B cell (primary cell): ENCODE data around the gene PRTFDC1. TPM values are rescaled to one million over a fixed set of nuclear protein-coding genes. Genes with fewer than 3 reads are reported as not detected.

Experiments
- ATAC-seq: fragments of 200-7000 bp; cut with Tn5 transposase; one replicate; pipeline ENCODE4 v1.10.0; 2021; ENCODE audit warnings: low read depth, mild to moderate bottlenecking, moderate number of reproducible peaks, moderate library complexity
- CTCF ChIA-PET: fragments of 350-600 bp; sonication (Branson Sonifier 250); formaldehyde crosslinking; loops from one replicate; lab custom pipeline; 2021; ENCODE audit warnings: antibody characterized with exemption, inconsistent platforms; lab: Charles Lee
- POLR2A ChIA-PET: fragments of 350-600 bp; sonication (Branson Sonifier 250); formaldehyde crosslinking; loops from one replicate; lab custom pipeline; 2021; ENCODE audit warnings: antibody characterized with exemption; lab: Charles Lee
- DNase-seq: peaks from one replicate; pipeline ENCODE4 v3.0.0; 2013
- H2AFZ ChIP-seq: 2 replicates; pipeline ENCODE4 v1.6.1; 2012; ENCODE audit warnings: mild to moderate bottlenecking, low read depth, low read length; ENCODE audit not compliant: insufficient read depth, poor library complexity, severe bottlenecking
- H3K27ac ChIP-seq, 2 donors: 1 replicate in 1 of 2; 2 replicates in 1 of 2; pipeline ENCODE4 v1.5.1; 2012 to 2013; ENCODE audit warnings: low read length in 2 of 2, mild to moderate bottlenecking in 2 of 2, moderate library complexity in 1 of 2
- H3K27me3 ChIP-seq, 4 experiments: fragments of 200-600 bp in 1 of 4; sonication (generic) in 1 of 4; replicated peaks in 1 of 4; 1 replicate in 2 of 4; 2 replicates in 2 of 4; pipeline versions ENCODE4 v1.6.1 to v1.7.0; 2013 to 2016; ENCODE audit warnings: low read length in 3 of 4, mild to moderate bottlenecking in 2 of 4, mixed read lengths in 1 of 4, moderate library complexity in 1 of 4; ENCODE audit not compliant: insufficient read depth in 4 of 4, control insufficient read depth in 3 of 4; ENCODE audit errors: control extremely low read depth in 1 of 4
- H3K36me3 ChIP-seq, 2 experiments: replicated peaks in 1 of 2; 1 replicate in 1 of 2; 2 replicates in 1 of 2; pipeline versions ENCODE4 v1.6.1 to v1.7.1; 2013; ENCODE audit warnings: low read length in 1 of 2; ENCODE audit not compliant: insufficient read depth in 2 of 2, control insufficient read depth in 1 of 2; ENCODE audit errors: control extremely low read depth in 1 of 2, extremely low read depth in 1 of 2
- H3K4me1 ChIP-seq, 2 donors: fragments of 200-600 bp in 1 of 2; sonication (generic) in 1 of 2; 1 replicate in 1 of 2; 2 replicates in 1 of 2; pipeline versions ENCODE4 v1.5.1 to v1.6.1; 2013 to 2017; ENCODE audit warnings: low read length in 2 of 2; ENCODE audit not compliant: control insufficient read depth in 2 of 2, insufficient read depth in 2 of 2
- H3K4me2 ChIP-seq: replicated peaks from 2 replicates; pipeline ENCODE3; 2012; ENCODE audit warnings: mild to moderate bottlenecking, low read depth, low read length; ENCODE audit not compliant: poor library complexity, severe bottlenecking
- H3K4me3 ChIP-seq, 5 experiments: fragments of 200-600 bp in 1 of 5; sonication (generic) in 1 of 5; 1 replicate in 3 of 5; 2 replicates in 2 of 5; pipeline versions ENCODE4 v1.5.1 to v1.7.0; 2011 to 2016; ENCODE audit warnings: low read length in 4 of 5, mild to moderate bottlenecking in 4 of 5, low read depth in 2 of 5, control low read depth in 1 of 5, moderate library complexity in 1 of 5; ENCODE audit not compliant: insufficient read depth in 1 of 5; ENCODE audit errors: control extremely low read depth in 1 of 5, extremely low read depth in 1 of 5
- H3K79me2 ChIP-seq: fragments of 200-600 bp; sonication (generic); one replicate; pipeline ENCODE4 v1.6.0; 2016; ENCODE audit warnings: low read length; ENCODE audit not compliant: control insufficient read depth, insufficient read depth
- H3K9ac ChIP-seq: fragments of 200-600 bp; sonication (generic); 2 replicates; pipeline ENCODE4 v1.6.1; 2017; ENCODE audit warnings: mild to moderate bottlenecking, low read length, moderate library complexity
- H3K9me3 ChIP-seq, 3 donors: one replicate each; pipeline versions ENCODE4 v1.6.1 to v1.7.1; 2013; ENCODE audit warnings: low read length in 2 of 3; ENCODE audit not compliant: control insufficient read depth in 2 of 3, insufficient read depth in 1 of 3; ENCODE audit errors: control extremely low read depth in 1 of 3
- H4K20me1 ChIP-seq: 2 replicates; pipeline ENCODE4 v1.6.0; 2012; ENCODE audit warnings: mild to moderate bottlenecking, low read length; ENCODE audit not compliant: insufficient read depth, control insufficient read depth, poor library complexity, severe bottlenecking
- H3K27ac Mint-ChIP-seq: one replicate; pipeline ENCODE4 v1.8.0; 2021; ENCODE audit warnings: mixed read lengths
- H3K27me3 Mint-ChIP-seq: one replicate; pipeline ENCODE4 v1.8.0; 2021; ENCODE audit warnings: mixed read lengths
- H3K4me1 Mint-ChIP-seq: one replicate; pipeline ENCODE4 v1.8.0; 2021; ENCODE audit warnings: mixed read lengths
- H3K4me3 Mint-ChIP-seq: one replicate; pipeline ENCODE4 v1.8.0; 2021; ENCODE audit warnings: mixed read lengths
- H3K9me3 Mint-ChIP-seq: one replicate; pipeline ENCODE4 v1.8.0; 2022; ENCODE audit warnings: mixed read lengths; ENCODE audit not compliant: insufficient read depth
- CTCF ChIP-seq: fragments of 200-600 bp; IDR thresholded peaks from one replicate; pipeline ENCODE4 v1.8.0; 2022; ENCODE audit warnings: antibody characterized with exemption, mild to moderate bottlenecking
- EZH2 ChIP-seq: IDR thresholded peaks from 2 replicates; pipeline ENCODE4 v1.6.1; 2012; ENCODE audit warnings: borderline replicate concordance, low read depth, mild to moderate bottlenecking, moderate library complexity, low read length; ENCODE audit not compliant: insufficient read depth, poor library complexity, severe bottlenecking
- WGBS: methylation state at CpG from one replicate; pipeline ENCODE4 v1.1.5; 2013; ENCODE audit warnings: missing lambda C conversion rate; ENCODE audit not compliant: insufficient coverage; 5-methylcytosine and 5-hydroxymethylcytosine counted together
- intact Hi-C: fragments of 100-400 bp; cut with micrococcal nuclease; formaldehyde crosslinking; loops from one replicate; pipeline ENCODE4 v1.10.0; 2022
- polyA plus RNA-seq: library from polyadenylated mRNA; depleted of rRNA; stranded (reverse); fragments of >200 nt; gene quantifications from 2 replicates; pipeline ENCODE4 v1.2.3, GENCODE V29; 2012
- total RNA-seq, 2 donors: library from RNA; stranded (reverse); fragments of 120-200 nt in 1 of 2; gene quantifications; 1 replicate in 1 of 2; 2 replicates in 1 of 2; pipeline versions ENCODE4 v1.2.3 to v1.2.4, GENCODE V29; 2013 to 2022

PRTFDC1 gene
- total and polyA plus RNA-seq, 2 donors (not counting 1 experiment from before 2014, with no cell fraction given), result 0.63 TPM; not detected in 1

- no peaks in the 10 kb centered on the region for H3K27me3 ChIP-seq
- ATAC-seq, result no peak
- no peak for DNase-seq
- CTCF ChIA-PET, result interaction anchor here (1.1 kb wide), 1 partner anchor 23 kb away, joined by 4 read pairs; the partner anchor contains the start of gene PRTFDC1
- H3K9me3 ChIP-seq, result no peaks in the 10 kb centered on the region
- WGBS, result 87% methylated on average over 3 of the region's 4 CpGs
- no peaks in the 10 kb centered on the region for H4K20me1 ChIP-seq
- POLR2A ChIA-PET, result no interaction called here
- H3K9ac ChIP-seq, result no peak overlapping the region
- no peak overlapping the region for H3K4me2 ChIP-seq
- TF ChIP-seq CTCF, result no peak
- no peak for TF ChIP-seq EZH2
- H3K79me2 ChIP-seq, result no peaks in the 10 kb centered on the region
- Mint-ChIP-seq H3K4me1 (peaks cover 18% of the 10 kb centered on the region), H3K27ac (no peak overlapping the region), H3K27me3 (no peaks in the 10 kb centered on the region), H3K4me3 (no peak overlapping the region), H3K9me3 (no peaks in the 10 kb centered on the region)
- H3K27ac ChIP-seq, result no peak overlapping the region
- peaks cover 4 to 7% of the 10 kb centered on the region in 2 donors for H3K4me1 ChIP-seq
- H3K4me3 ChIP-seq, result no peak overlapping the region
- no peak overlapping the region for H2AFZ ChIP-seq
- no peaks in the 10 kb centered on the region for H3K36me3 ChIP-seq
- intact Hi-C loops, result no loop called here
Observed at GRCh38 chr10:24929904-24930303, 22.5 kb downstream of the PRTFDC1 start.

- H3K79me2 ChIP-seq, result no peaks in the 10 kb centered on the region
- no peak overlapping the region for H3K4me3 ChIP-seq
- Mint-ChIP-seq H3K9me3 (peaks cover 2% of the 10 kb centered on the region), H3K27ac (no peak overlapping the region), H3K4me3 (no peak overlapping the region), H3K4me1 (peaks cover 18% of the 10 kb centered on the region), H3K27me3 (no peaks in the 10 kb centered on the region)
- no peaks in the 10 kb centered on the region for H3K27me3 ChIP-seq
- no peaks in the 10 kb centered on the region for H3K9me3 ChIP-seq
- no peak for DNase-seq
- no peaks in the 10 kb centered on the region for H4K20me1 ChIP-seq
- TF ChIP-seq EZH2 (no peak), CTCF (no peak)
- H3K4me2 ChIP-seq, result no peak overlapping the region
- no peak for ATAC-seq
- intact Hi-C loops, result no loop called here
- no peak overlapping the region for H2AFZ ChIP-seq
- H3K27ac ChIP-seq, result no peak overlapping the region
- H3K36me3 ChIP-seq, result no peaks in the 10 kb centered on the region
- CTCF ChIA-PET, result interaction anchor here (1.0 kb wide), 1 partner anchor 151 kb away, joined by 3 read pairs; no protein-coding TSS in a partner anchor
- no CpG with 5 or more reads among the region's 4 CpGs for WGBS
- peaks cover 4 to 7% of the 10 kb centered on the region in 2 donors for H3K4me1 ChIP-seq
- no peak overlapping the region for H3K9ac ChIP-seq
- POLR2A ChIA-PET, result no interaction called here
Observed at GRCh38 chr10:24929056-24929544, 23.3 kb downstream of the PRTFDC1 start.
